ENCODE results near the gene TEAD2.

- TF ChIP-seq CTCF (IDR thresholded peaks at IDR 0.05; ENCODE audit: low read depth, low read length) (0 out of 2 replicates have a peak, but pooled peaks have one; percentile 3), EZH2phosphoT487 (IDR thresholded peaks at IDR 0.05; ENCODE audit: low read depth) (no peak)
Measured at GRCh38 chr19:49331616-49332055, 30.6 kb downstream of the TEAD2 start.
